ENCODE data around the gene SHB.

GRCh38 chr9:37978481-37978864 lies 90.6 kb downstream of the SHB start:
- TF ChIP-seq EP300 (IDR thresholded peaks at IDR 0.05) = no peak
- TF ChIP-seq CTCF (IDR thresholded peaks at IDR 0.05) = no peak
- no peak for TF ChIP-seq POLR2AphosphoS5 (IDR thresholded peaks at IDR 0.05)
